Astrocyte (in vitro differentiated cells and primary cell): ENCODE measurements around the gene TGFBRAP1. TPM values are rescaled to one million over a fixed set of nuclear protein-coding genes. Genes with fewer than 3 reads are reported as not detected.

Experiments used
- DNase-seq: peaks from one replicate; pipeline ENCODE4 v3.0.0-alpha.2; 2010; ENCODE audit warnings: low read depth
- FAIRE-seq: peaks from 2 replicates; lab custom pipeline; 2011; peaks lifted over from hg19 to GRCh38; lab: Jason Lieb, UNC
- H2AFZ ChIP-seq: 2 replicates; pipeline ENCODE4 v1.6.0; 2012; ENCODE audit warnings: low read depth, low read length, inconsistent platforms
- H3K27ac ChIP-seq: 2 replicates; pipeline ENCODE4 v1.5.1; 2011; ENCODE audit warnings: low read depth, low read length, inconsistent platforms
- H3K27me3 ChIP-seq: 2 replicates; pipeline ENCODE4 v1.6.0; 2011; ENCODE audit warnings: low read length, inconsistent platforms; ENCODE audit not compliant: insufficient read depth
- H3K36me3 ChIP-seq: 2 replicates; pipeline ENCODE4 v1.5.1; 2011; ENCODE audit warnings: low read length, inconsistent platforms; ENCODE audit not compliant: insufficient read depth
- H3K4me1 ChIP-seq: 2 replicates; pipeline ENCODE4 v1.5.1; 2011; ENCODE audit warnings: low read length, inconsistent platforms; ENCODE audit not compliant: insufficient read depth
- H3K4me2 ChIP-seq: 2 replicates; pipeline ENCODE4 v1.6.0; 2012; ENCODE audit warnings: low read length, inconsistent platforms
- H3K4me3 ChIP-seq: 2 replicates; pipeline ENCODE4 v1.5.1; 2011; ENCODE audit warnings: low read depth, mild to moderate bottlenecking, low read length, inconsistent platforms; ENCODE audit not compliant: insufficient read depth
- H3K79me2 ChIP-seq: 2 replicates; pipeline ENCODE4 v1.6.0; 2012; ENCODE audit warnings: mild to moderate bottlenecking, low read length, inconsistent platforms; ENCODE audit not compliant: insufficient read depth
- H3K9ac ChIP-seq: 2 replicates; pipeline ENCODE4 v1.6.0; 2012; ENCODE audit warnings: mild to moderate bottlenecking, low read length, inconsistent platforms
- H3K9me3 ChIP-seq: 2 replicates; pipeline ENCODE4 v1.5.1; 2012; ENCODE audit warnings: low read depth, mild to moderate bottlenecking, low read length, inconsistent platforms; ENCODE audit not compliant: insufficient read depth
- H4K20me1 ChIP-seq: 2 replicates; pipeline ENCODE4 v1.6.0; 2012; ENCODE audit warnings: low read length, inconsistent platforms; ENCODE audit not compliant: insufficient read depth
- H3K27ac Mint-ChIP-seq: one replicate; pipeline ENCODE4 v1.8.0; 2021; ENCODE audit warnings: mild to moderate bottlenecking, mixed read lengths; ENCODE audit not compliant: unreplicated experiment
- H3K27me3 Mint-ChIP-seq: one replicate; pipeline ENCODE4 v1.8.0; 2021; ENCODE audit warnings: low read depth, mixed read lengths; ENCODE audit not compliant: unreplicated experiment
- H3K36me3 Mint-ChIP-seq: one replicate; pipeline ENCODE4 v1.8.0; 2021; ENCODE audit warnings: low read depth, mixed read lengths; ENCODE audit not compliant: unreplicated experiment
- H3K4me1 Mint-ChIP-seq: one replicate; pipeline ENCODE4 v1.8.0; 2021; ENCODE audit warnings: low read depth, mixed read lengths; ENCODE audit not compliant: unreplicated experiment
- H3K4me3 Mint-ChIP-seq: one replicate; pipeline ENCODE4 v1.8.0; 2021; ENCODE audit warnings: mild to moderate bottlenecking, moderate library complexity, mixed read lengths; ENCODE audit not compliant: unreplicated experiment
- H3K9me3 Mint-ChIP-seq: one replicate; pipeline ENCODE4 v1.8.0; 2021; ENCODE audit warnings: mild to moderate bottlenecking, mixed read lengths; ENCODE audit not compliant: unreplicated experiment
- CTCF ChIP-seq: IDR thresholded peaks from 2 replicates; pipeline ENCODE4 v1.5.1; 2011; ENCODE audit warnings: low read depth, mild to moderate bottlenecking, inconsistent platforms, low read length, moderate library complexity; ENCODE audit not compliant: insufficient read depth
- EZH2 ChIP-seq: IDR thresholded peaks from 2 replicates; pipeline ENCODE4 v1.6.1; 2012; ENCODE audit warnings: mild to moderate bottlenecking, low read length, inconsistent platforms; ENCODE audit not compliant: insufficient read depth
- total RNA-seq: library from RNA; stranded (reverse); gene quantifications from 2 replicates; pipeline ENCODE4 v1.2.1, GENCODE V29; 2021

Gene TGFBRAP1
- total RNA-seq, 1 donor from 2014 or later = 25.1 TPM

DNA sequence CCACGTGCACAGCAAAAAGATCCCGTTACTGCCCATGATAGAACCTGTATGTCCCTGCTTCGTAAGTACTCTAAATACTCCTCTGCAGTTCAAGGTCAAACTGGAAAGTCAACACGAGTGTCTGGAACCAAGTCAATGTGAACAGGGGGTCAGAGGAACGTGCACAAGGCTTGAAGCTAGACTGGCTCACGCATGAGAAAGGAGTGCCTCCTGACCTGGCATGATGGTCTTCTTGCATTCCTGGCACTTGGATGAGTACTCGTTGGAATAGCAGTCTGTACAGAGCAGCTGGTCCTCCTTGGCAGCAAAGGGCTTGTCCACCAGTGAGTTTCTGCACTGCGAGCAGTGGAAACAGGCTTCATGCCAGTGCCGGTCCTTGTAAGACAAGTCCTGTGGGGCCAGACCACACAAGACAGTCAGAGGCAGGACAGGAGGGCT lies 43.8 kb upstream of the TGFBRAP1 start:
- no peak overlapping the region for H3K9ac ChIP-seq

GRCh38 chr2:105371810-105372209 lies 42.3 kb upstream of the TGFBRAP1 start:
- TF ChIP-seq CTCF (no peak), EZH2 (no peak)
- H3K27me3 Mint-ChIP-seq = no peaks in the 10 kb centered on the region
- Histone ChIP-seq H3K36me3 (peaks cover 80% of the 10 kb centered on the region), H2AFZ (no peak overlapping the region), H4K20me1 (peaks cover 100% of the 10 kb centered on the region), H3K27me3 (no peaks in the 10 kb centered on the region), H3K27ac (peak overlapping the region; percentile 38), H3K9me3 (no peaks in the 10 kb centered on the region), H3K9ac (peak overlapping the region; percentile 29), H3K4me2 (no peak overlapping the region), H3K4me1 (peaks cover 51% of the 10 kb centered on the region), H3K4me3 (no peak overlapping the region), H3K79me2 (peaks cover 87% of the 10 kb centered on the region)
- H3K36me3 Mint-ChIP-seq = peaks cover 38% of the 10 kb centered on the region
- no peak for FAIRE-seq
- no peaks in the 10 kb centered on the region for H3K9me3 Mint-ChIP-seq
- DNase-seq = no peak
- no peak overlapping the region for H3K4me3 Mint-ChIP-seq
- H3K4me1 Mint-ChIP-seq = peaks cover 27% of the 10 kb centered on the region
- H3K27ac Mint-ChIP-seq = no peak overlapping the region

More for the DNA sequence above, 43.8 kb upstream of the TGFBRAP1 start:
- no peak overlapping the region for H3K4me2 ChIP-seq
- peaks cover 35% of the 10 kb centered on the region for H3K4me1 Mint-ChIP-seq
- no peak overlapping the region for H2AFZ ChIP-seq
- H3K9me3 Mint-ChIP-seq = no peaks in the 10 kb centered on the region
- no peak overlapping the region for H3K27ac Mint-ChIP-seq
- H3K4me3 ChIP-seq = no peak overlapping the region
- H3K4me3 Mint-ChIP-seq = no peak overlapping the region
- DNase-seq (peak; percentile 57), FAIRE-seq (no peak)
- no peak for TF ChIP-seq EZH2
- TF ChIP-seq CTCF = no peak
- H3K36me3 Mint-ChIP-seq = peaks cover 39% of the 10 kb centered on the region
- peaks cover 65% of the 10 kb centered on the region for H3K4me1 ChIP-seq
- H3K27me3 Mint-ChIP-seq = no peaks in the 10 kb centered on the region
- no peaks in the 10 kb centered on the region for H3K9me3 ChIP-seq
- peak overlapping the region; percentile 66 for H3K27ac ChIP-seq
- H4K20me1 ChIP-seq = peaks cover 100% of the 10 kb centered on the region
- peaks cover 87% of the 10 kb centered on the region for H3K79me2 ChIP-seq
- no peaks in the 10 kb centered on the region for H3K27me3 ChIP-seq
- H3K36me3 ChIP-seq = peaks cover 73% of the 10 kb centered on the region

DNA sequence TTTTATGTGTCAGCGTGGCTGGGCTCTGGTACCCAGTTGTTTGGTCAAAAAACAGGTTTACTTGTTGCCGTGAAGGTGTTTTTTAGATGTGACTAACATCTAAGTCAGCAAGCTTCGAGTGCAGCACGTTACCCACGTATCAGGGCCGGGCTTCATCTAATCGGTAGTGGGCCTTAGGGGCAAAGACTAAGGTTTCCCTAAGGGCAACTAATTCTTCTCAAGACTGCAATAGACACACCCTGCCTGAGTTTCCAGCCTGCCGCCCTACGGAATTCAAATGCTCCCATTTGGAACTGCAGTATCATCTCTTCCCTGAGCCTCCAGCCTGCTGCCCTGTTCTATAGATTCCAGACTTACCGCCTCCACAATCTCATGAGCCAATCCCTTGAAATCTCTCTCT lies 41.6 kb upstream of the TGFBRAP1 start:
- Mint-ChIP-seq H3K4me1 (peaks cover 23% of the 10 kb centered on the region), H3K36me3 (peaks cover 36% of the 10 kb centered on the region), H3K27ac (no peak overlapping the region), H3K4me3 (no peak overlapping the region), H3K27me3 (no peaks in the 10 kb centered on the region), H3K9me3 (no peaks in the 10 kb centered on the region)
- no peak overlapping the region for H3K4me3 ChIP-seq
- TF ChIP-seq CTCF (no peak), EZH2 (no peak)
- H3K79me2 ChIP-seq = peaks cover 84% of the 10 kb centered on the region
- H4K20me1 ChIP-seq = peaks cover 98% of the 10 kb centered on the region
- DNase-seq (no peak), FAIRE-seq (no peak)
- no peaks in the 10 kb centered on the region for H3K9me3 ChIP-seq
- H3K4me1 ChIP-seq = peaks cover 44% of the 10 kb centered on the region
- H2AFZ ChIP-seq = no peak overlapping the region
- H3K27me3 ChIP-seq = no peaks in the 10 kb centered on the region
- H3K4me2 ChIP-seq = no peak overlapping the region
- peaks cover 82% of the 10 kb centered on the region for H3K36me3 ChIP-seq
- peak overlapping the region; percentile 29 for H3K9ac ChIP-seq
- peak overlapping the region; percentile 34 for H3K27ac ChIP-seq
